GM19099 (cell line): ENCODE measurements around the gene HDDC2.

ENCODE experiments used
- POLR2A ChIP-seq: IDR thresholded peaks from 3 replicates; pipeline ENCODE4 v1.6.1; 2011; ENCODE audit warnings: low read depth; ENCODE audit not compliant: insufficient read length; ENCODE audit errors: extremely low read depth

HDDC2 gene

DNA sequence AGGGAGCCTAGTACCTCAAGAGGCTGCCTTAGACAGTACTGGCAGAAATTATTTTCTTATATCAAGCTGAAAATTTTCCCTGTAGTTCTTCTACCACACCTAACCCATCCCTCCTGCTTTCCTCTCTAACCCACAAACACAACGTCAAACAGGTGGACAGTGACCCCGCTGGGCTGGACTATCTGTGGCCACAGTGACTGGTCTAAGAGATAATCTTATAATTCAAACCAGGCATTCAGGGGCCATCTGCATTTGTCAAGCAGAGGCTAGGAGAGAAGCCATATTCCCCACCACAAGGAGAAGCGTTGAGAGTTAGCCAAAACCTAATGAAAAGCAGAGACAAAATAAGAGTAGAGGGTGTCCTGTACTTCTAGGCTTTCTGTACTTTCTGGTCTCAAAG, 8.2 kb downstream of the HDDC2 start:
- TF ChIP-seq POLR2A: no peak

DNA sequence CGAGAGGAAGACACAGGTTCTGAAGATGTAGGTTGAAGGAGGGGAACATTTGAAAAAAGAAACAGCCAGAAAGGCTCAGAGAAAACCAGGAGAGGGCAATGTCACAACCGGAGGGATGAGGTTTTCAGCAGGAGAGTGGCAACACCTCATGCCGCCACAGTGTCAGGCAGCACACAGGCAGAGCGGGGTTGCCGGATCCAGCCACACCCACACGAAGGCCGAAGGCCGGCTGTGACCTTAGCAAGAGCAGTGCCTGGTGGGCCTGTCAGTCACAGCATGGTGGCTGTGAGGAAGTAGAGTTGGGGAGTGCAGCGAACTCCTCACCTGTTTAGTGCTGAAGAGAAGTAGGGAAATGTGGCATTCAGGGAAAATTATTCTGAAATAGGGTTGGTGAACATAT, 14.0 kb downstream of the HDDC2 start:
- TF ChIP-seq POLR2A: no peak

DNA sequence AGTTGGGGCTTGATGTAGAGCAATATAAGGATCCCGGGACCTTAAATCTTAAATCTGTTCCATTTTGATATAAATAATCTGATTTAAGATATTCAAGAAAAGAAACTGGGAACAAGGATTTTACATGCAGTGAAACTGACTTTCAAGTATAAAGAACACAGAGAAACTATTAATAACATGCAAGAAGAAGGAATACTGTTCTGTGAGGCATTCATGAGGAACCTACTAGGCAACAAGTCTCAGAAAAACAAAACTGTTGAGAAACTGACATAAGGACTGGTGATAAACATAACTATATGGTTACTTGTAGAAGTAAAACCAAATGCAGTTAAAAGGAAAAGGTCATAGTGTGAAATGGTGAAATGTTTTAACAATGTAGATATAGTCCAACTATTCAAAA, 15.8 kb downstream of the HDDC2 start:
- TF ChIP-seq POLR2A: no peak

DNA sequence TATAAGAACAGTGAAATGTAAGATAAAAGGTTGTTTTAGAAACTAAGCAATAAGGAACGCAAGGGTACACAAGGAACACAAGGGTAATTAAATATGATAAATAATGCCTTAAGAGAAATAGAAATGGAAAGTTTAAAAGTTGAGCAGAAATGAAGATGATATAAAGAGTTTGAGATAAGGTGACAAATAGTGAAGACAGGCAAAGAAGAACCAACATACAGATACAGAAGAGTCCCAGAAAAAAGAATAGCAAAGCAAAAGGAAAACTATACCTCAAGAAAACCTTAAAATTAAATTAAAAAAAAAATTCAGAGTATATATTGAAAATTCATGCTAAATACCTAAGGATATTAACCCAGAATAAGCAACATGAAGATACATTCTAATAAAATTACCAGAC, 16.4 kb downstream of the HDDC2 start:
- no peak for TF ChIP-seq POLR2A

DNA sequence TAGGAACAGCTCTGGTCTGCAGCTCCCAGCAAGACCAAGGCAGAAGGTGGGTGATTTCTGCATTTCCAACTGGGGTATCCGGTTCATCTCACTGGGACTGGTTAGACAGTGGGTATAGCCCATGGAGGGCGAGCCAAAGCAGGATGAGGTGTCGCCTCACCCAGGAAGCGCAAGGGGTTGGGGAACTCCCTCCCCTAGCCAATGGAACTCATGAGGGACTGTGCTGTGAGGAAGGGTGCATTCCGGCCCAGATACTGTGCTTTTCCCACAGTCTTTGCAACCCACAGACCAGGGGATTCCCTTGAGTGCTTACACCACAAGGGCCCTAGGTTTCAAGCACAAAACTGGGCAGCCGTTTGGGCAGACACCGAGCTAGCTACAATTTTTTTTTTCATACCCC, 21.8 kb downstream of the HDDC2 start:
- TF ChIP-seq POLR2A: no peak

DNA sequence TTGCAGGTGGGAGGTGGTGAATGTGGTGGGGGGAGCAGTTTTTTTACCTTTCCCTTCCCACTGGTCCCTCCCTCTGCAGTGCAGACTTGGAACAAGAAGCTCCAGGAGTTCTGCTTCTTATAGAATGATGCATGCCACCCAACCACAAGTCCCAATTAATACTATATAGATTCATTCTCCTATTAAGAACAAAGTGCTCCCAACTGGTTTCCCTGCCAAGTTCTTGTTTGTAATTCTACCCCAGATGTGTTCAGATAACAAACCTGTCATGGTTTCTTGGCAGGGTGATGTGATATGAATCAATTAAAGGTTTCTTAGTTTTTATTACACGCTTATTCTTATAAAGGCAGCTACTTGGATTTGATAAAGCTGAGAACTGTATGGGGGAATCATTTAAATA, 23.9 kb downstream of the HDDC2 start:
- no peak for TF ChIP-seq POLR2A

DNA sequence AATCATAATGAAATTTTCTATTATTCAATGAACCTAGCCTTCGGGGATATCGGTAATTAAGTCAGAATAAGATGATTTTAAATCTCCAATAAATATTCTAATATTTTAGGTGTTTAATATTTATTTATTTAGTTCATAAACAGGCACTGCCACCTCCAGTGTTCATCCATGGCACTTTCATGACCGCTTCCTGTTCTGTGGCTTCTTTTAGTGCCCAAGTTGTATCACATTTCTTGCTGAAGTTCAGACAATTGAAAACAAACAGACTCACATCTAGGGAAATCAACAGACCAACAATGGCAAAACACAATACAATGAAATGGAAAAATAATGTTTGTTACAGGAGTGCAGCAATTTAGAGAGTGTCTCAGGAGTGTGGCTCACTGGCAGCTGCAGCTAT, 26.0 kb downstream of the HDDC2 start:
- no peak for TF ChIP-seq POLR2A

DNA sequence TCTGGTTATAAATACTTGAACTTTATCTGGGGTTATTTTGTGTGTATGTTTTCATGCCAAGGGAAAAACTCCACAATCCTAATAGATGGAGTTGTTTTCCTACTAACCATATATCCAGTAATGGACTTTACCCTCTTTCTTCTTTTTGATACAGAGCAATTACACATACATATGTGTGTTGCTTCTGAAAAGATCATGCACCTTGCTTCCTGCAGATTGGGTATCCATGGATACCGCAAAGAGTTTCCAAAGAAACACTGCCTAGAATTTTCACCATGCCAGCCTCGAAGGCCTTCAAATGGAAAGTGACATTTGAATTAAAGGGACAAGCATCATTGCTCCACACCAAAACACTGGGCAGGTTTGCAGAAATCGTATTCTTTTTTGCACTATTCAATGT, 26.8 kb downstream of the HDDC2 start:
- no peak for TF ChIP-seq POLR2A

DNA sequence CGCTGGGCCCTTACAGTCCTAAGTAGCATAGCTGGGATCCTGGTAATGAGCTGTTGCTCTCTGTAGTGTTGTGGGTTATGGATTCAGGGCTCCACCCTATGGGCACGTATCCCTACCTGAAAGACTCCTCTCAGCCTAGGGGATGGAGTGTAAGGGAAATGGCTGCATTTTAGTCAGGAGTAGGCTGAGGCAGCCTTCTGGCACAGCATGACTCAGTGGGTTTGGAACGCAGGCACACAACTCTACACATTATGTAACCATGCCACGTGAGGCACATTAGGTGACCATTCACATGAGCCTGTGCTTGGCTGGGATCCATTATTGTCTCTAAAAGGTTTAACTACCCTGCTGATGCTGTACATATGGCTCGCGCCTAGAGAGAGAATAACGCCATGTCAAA, 27.8 kb downstream of the HDDC2 start:
- TF ChIP-seq POLR2A: no peak

DNA sequence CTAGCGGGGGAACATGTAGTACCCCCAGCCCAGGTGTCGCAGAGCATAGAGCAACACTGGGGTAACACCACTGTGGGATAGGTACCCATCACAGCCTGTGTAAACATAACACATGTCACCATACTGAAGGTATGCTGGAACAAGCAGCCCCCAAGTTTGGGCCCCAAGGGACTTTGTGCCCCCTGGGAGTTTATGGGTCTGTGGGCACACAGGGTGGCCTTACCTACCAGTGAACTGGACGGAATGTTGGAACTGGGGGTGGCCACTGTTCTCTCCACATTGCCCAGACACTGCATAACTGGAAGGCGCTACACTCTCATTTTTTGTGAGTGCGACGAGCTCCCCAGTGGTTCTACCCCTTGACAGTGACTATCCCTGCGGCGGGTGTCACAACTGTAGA, 28.5 kb downstream of the HDDC2 start:
- no peak for TF ChIP-seq POLR2A

DNA sequence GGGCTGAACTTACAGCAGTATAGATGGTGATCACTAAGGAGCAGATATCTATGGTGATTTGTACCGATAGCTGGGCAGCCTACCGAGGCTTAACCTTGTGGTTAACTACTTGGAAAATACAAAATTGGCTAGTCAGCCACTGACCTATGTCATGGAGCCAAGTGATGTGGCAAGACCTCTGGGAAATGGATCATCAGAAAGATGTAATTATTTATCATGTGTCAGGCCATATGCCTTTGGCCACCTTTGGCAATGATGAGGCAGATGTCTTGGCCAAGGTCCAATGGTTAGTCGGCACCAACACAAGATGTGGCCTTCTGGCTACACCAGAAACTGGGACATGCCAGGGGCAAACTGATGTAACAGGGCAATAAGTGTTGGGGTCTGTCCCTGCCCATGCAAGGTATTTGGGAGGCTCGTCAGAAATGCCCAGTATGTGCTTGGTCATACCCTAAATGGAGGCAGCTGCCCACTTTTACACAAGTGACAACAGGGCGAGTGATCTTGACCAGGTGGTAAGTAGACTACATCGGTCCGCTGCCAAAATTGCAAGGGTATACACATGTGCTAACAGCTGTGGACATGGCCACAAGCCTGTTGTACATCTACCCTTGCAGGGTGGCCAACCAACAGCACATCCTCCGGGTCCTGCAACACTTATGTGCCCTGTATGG, 30.1 kb downstream of the HDDC2 start:
- TF ChIP-seq POLR2A: no peak

DNA sequence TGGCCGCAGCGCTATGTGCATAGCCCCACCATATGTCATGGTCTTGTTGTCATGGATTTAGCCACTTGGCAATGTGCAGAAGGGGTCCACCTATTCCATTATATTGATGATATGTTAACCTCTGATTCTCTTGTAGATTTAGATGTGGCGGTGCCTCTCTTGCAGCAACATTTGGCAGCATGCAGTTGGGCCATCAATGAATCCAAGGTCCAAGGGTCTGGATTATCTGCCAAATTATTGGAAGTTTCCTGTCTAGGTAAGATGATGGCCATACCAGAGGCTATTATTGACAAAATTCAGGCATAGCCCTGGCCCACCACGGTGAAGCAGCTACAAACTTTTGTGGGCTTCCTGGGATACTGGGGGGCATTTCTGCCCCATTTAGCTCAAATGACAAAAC, 31.4 kb downstream of the HDDC2 start:
- no peak for TF ChIP-seq POLR2A

DNA sequence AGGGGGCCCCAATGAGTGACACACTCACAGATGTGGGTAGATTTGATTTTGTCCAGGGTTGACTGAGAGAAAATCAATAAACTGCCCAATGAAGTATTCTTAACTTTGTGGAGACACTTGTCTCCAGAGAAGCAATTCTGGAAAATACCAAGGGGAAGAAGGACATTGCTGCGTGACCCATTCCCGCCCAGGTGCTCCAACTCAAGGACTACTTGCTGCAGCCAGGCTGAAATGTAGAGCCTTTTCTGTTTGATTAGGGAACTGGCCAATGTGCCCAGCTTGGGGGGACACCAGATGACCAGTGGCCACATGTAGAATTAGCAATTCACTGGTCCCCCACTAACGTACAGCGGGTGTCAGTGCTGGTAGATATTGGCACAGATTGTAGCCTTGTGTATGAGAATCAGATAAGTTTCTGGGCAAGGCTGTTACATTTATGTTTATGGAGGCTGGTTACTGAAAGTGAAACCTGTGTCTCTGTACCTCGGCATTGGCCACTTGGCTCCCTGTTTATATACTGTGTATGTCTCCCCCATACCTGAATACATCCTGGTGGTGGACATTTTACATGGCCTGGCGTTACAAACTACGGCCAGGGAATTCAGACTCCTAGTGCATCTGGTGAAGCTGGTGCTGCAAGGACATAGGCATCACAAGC, 32.3 kb downstream of the HDDC2 start:
- TF ChIP-seq POLR2A: no peak

DNA sequence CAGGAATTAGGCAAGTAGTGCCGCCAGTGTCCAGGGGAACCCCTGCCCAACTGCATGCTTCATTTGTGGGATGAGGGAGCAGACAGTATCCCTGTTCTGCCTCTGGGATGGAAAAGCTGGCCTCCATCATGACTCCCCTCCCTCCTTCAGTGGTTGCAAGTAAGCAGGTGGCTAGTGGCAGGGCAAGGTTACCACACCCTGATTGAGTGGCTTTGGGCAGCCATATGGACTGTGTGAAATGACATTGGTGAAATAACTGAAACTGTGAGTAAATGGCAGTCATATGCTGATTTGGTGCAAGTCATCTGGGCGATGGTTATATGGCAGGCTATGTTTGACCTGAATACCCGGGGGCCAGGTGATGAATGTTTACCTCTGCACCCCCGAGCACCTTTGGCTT, 33.0 kb downstream of the HDDC2 start:
- no peak for TF ChIP-seq POLR2A

DNA sequence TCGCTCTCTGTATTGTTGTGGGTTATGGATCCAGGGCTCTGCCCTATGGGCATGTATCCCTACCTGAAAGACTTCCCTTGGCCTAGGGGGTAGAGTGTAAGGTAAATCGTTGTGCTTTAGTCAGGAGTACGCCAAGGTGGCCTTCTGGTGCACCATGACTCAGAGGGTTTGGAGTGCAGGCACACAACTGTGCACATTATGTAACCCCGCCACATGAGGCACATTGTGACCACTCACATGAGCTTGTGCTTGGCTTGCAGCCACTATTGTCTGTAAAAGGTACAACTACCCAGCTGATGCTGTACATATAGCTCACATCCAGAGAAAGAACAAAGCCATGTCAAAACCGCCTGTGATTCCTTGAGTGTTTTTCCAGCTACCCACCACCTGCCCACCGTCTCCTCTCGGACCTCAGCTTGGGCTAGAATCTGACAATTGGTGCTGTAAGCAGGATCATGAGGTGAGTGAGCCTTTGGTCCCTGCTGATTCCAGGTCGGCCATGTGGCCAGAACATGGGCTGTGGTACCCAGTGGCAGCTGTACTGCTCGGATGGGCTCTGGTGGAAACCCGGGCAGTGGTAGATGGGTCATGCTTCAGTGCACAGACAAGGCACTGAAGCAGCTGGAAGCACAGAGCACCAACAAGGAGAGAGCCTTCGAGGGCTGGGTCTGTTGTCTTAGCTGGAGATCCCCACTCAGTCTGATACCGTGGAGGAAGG, 33.8 kb downstream of the HDDC2 start:
- TF ChIP-seq POLR2A: no peak

DNA sequence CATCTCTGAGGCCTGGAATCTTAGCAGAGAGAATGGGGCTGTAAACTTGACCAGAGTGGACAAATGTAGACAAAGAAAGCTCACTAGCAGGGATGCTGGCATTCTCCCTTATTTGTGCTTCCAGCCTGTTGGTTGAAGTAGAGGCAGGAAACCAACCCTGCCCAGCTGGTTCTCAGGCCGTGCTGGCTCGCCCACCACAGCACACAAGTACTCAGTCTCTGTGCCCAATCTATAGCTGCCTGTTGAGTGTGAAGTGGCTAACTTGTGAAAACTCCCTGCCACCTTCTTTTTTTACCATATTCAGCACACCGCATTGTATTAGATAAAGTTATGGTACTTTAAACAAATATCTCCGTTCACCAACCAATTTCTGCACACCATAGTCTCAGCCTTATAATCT, 37.3 kb downstream of the HDDC2 start:
- no peak for TF ChIP-seq POLR2A

DNA sequence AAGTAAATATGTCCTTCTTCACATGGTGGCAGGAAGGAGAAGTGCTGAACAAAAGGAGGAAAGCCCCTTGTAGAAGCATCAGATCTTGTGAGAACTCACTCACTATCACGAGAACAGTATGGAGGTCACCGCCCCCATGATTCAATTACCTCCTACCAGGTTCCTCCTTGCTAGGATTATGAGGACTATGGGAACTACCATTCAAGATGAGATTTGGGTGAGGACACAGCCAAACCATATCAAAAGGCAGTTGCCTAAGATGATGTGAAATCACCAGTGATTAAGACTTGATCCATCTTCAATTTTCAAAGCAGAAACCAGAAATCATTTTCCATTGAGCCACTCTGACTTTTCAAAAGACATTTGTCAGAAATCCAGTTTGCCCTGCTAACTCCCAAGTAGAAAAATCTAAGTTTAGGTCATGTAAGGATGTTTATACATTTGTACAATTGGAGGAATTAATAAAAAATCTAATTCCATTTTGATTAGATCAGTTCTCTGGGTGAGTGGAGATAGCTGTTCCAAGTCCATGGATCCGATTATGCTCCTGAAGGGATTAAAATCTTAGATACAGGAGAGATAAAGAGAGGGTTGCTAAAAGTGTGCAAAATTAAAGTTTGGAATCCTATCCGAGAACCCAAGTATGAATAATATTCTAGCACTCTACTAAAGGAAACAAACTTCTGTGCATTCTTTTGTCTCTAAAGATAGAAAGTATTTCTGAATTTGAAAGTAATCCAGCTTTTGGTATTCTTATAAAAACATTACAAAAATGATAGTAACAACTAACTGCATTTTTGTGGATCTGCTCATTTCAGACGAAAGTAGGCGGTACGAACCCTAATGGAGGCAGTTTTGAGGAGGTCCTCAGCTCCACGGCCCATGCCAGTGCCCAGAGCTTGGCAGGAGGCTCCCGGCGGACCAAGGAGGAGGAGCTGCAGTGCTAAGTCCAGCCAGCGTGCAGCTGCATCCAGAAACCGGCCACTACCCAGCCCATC, 39.5 kb downstream of the HDDC2 start:
- TF ChIP-seq POLR2A: no peak
